GM18502 (cell line): ENCODE measurements around the gene CD300LG.
"Not testable (repeated sequence)": the region's sequence is repeated elsewhere in the genome, so short reads cannot be mapped to it uniquely, and the experiment has no call there.

Experiments used
- ATAC-seq: cut with Tn5 transposase; IDR thresholded peaks from one replicate; pipeline ENCODE4 v1.9.1; 2021; ENCODE audit warnings: mild to moderate bottlenecking; ENCODE audit not compliant: unreplicated experiment, poor library complexity

Gene CD300LG

DNA sequence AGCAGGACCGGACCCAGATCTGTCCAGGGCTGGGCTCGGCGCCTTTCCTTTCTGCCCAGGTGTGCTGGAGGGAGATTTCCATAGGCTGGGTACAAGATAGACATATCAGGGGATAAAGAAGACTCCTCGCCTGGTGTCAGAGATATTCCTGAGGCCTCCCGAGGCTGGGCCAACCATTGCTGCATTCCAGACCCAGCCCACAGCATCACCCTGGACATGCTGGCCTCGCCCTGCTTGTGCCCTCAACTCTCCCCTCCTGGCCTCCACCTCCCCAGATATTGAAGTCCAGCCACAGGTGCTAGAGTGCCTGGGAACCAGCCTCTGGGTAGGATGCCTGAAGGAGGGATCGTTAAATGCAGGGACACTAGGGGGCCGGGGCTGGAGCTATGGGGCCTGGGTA, 2.1 kb downstream of the CD300LG start:
- no peak for ATAC-seq

DNA sequence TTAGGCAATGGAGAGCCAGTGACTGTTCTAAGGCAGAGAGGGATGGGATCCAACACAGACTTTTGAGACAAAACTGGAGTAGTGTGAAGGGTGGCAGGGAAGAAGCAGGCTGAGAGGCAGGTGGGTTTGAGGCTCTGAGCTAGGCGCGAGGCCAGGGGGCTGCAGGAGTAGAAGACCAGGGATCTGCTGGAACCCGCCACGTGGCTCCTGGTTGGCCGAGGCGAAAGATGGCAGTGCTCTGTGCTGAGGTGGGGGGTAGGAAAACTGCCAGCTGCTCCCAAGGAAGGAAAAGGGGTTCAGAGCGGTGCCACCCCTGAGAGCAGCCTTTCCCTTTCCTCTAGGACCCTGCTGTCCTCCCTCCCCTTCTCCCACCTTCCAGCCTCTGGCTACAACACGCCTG, 5.6 kb downstream of the CD300LG start:
- no peak for ATAC-seq

DNA sequence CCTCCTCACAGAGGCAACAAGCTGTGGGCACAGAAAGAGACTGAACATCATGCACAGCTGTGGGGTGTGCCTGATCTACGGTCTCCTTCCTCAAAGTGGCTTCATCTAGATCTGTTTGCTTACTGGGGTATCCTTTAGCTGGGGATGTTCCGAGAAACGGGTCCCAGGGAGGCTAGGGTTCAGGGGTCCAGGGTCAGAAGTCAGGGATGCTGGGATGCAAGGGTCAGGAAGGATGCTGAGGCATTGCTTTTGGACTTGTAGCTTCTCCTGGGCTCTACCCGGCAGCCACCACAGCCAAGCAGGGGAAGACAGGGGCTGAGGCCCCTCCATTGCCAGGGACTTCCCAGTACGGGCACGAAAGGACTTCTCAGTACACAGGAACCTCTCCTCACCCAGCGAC, 6.6 kb downstream of the CD300LG start:
- ATAC-seq: no peak

DNA sequence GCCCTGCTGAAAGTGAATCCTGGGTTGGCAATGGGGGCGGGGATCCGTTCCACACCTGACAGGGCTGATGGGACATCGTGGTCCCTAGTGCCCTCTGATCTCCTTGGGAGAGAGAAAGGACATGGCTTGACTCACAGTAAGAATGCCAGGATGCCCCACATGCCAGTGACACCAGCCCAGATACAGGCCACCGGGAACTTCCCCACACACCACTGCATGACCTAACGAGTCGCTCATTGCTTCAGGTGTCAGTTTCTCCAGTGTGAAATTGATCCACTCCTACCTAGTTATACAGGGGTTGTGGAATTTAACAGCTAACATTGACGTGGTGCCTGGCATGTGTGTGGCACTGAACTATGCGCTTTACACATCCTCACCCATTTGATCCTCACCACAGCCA, 7.5 kb downstream of the CD300LG start:
- ATAC-seq: no peak

DNA sequence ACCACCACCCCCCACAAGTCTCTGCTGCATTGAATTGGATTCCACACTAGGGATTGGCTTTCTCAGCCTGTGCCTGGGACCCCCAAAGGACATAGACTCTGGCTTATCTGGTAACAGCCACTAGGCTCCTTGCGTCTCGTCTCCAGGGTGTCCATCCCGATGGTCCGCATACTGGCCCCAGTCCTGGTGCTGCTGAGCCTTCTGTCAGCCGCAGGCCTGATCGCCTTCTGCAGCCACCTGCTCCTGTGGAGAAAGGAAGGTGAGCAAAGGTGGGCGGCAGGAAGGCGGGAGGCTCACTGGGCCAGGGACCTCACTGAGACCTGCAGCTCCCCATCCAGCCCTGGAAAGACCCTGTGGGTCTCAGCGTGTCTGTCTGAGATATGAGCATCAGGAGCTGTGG, 8.1 kb downstream of the CD300LG start:
- ATAC-seq: no peak

DNA sequence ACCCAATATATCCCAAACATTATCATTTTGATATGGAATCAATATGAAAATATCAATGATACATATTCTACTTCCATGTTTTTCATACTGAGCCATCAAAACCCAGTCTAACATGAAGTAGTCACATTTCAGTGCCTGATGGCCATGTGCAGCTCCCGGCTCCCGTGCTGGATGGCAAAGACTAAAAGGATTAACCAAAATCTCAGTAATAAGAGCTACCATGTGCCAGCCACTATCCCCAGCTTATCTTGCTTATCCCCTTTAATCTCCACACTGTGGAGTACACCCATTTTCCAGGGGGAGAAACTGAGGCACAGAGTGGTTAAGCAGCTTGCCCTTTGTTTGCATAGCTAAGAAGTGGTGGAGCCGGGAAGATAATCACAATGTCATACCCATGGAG, 9.2 kb downstream of the CD300LG start:
- no peak for ATAC-seq

DNA sequence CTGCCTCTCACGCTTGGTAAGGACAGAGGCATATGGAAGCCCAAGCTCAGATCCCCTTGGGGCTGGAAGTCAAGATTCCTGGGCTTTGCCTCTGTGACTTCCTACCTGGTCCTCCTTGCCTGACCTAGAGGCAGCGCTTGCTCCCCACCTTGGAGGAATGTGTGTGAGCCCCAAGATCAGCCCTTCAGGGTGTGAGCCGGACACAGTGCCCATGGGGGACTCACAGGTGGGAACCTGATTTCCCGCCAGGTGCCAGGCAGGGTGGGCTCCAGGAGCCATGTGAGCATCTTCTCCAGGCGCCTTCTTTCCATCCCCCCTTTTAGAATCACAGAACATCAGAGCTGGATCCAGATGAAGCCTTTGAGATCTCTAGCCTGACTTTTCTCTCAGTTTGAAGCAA, 10.2 kb downstream of the CD300LG start:
- no peak for ATAC-seq

DNA sequence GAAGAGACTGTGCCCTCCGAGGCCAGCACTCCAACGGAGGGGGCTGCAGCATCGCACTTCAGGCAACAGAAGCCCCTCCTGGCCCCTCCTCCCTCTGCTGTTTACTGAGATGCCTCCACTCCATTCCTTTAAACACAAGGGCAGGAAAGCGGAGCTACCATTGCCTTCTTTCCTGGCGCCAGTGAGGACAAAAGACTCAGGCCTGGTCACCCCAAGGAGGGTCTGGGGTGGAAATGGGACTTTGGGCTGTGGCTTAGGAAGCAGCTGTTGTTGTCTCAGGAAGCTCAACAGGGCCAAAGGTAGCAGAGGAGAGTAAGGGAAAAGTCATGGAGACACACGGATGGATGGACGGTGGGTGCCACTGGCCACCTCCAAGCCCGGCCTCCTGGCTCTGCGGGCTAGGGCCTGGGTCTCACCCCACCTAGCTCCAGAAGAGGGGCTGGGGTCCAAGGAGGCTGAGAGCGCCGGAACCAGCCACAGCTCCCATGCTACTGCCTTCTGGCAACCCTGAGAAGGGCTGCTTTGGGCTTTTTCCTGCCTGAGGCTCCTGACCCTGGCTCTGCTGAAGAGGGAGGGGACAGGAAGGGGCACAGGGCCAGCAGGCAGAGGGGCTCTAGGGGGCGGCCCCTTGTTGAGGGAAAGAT, 11.1 kb downstream of the CD300LG start:
- no peak for ATAC-seq

DNA sequence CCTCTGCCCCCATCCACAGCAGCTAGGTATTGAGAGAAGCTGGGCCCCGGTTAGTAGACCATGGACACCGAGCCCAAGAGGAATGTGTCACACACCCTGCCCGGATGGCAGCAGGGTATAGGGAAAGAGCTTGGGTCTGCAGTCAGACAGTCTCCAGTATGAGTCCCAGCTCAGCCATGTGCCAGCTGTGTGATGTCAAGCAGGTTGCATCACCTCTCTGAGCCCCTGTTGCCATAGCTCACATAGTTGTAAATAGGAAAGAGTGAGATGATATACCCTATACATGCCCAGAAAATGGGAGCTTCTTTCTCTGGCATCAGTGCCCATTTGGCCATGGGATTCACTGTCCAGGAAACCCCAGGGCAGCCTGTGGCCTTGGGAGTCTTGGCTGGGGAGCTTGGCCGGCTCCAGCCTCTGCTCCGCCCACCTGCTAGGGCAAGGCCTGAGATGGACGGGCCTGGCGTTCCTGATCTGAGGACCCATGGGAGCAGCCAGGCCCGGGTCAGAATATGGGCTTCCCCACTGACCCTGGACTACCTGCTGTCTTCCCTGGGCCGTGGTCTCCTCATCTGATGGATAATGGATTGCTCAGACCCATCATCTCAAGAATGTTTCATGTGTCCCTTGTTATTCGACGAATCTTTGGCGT, 13.2 kb downstream of the CD300LG start:
- ATAC-seq: no peak

DNA sequence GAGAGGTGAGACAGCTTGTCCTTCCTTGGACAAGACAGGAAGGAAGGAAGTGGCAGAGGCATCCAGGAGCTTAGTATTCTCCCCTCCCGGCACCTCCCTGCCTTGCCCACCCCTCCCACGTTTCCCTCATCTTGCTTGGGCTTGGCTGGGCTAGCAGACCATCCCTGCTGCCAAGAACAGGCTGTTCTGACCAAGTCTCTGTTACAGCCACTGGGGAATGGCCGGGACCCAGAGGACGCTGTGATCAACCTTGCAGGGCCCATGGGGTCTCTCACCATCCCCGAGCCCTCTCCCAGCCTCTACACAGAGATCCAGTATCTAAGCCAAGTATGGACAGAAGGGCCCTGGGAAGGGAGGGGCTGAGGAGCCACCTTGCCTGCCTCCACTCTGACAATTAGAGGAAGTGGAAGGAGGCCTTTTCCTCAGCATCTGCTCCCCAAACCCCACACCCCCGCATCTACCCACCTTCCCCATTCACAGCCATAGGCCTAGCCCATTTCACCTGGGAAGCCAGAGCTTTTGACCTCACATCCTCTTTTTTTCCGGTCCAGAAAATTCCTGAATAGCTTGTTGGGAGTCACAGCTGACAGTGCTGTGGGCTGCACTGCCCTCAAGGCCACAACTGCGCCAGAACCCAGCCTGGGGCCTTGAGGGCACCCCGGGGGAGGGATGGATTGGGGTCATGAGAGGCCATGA, 14.1 kb downstream of the CD300LG start:
- ATAC-seq: no peak

DNA sequence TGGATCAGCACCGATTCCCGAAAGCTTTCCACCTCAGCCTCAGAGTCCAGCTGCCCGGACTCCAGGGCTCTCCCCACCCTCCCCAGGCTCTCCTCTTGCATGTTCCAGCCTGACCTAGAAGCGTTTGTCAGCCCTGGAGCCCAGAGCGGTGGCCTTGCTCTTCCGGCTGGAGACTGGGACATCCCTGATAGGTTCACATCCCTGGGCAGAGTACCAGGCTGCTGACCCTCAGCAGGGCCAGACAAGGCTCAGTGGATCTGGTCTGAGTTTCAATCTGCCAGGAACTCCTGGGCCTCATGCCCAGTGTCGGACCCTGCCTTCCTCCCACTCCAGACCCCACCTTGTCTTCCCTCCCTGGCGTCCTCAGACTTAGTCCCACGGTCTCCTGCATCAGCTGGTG, 15.0 kb downstream of the CD300LG start:
- no peak for ATAC-seq

DNA sequence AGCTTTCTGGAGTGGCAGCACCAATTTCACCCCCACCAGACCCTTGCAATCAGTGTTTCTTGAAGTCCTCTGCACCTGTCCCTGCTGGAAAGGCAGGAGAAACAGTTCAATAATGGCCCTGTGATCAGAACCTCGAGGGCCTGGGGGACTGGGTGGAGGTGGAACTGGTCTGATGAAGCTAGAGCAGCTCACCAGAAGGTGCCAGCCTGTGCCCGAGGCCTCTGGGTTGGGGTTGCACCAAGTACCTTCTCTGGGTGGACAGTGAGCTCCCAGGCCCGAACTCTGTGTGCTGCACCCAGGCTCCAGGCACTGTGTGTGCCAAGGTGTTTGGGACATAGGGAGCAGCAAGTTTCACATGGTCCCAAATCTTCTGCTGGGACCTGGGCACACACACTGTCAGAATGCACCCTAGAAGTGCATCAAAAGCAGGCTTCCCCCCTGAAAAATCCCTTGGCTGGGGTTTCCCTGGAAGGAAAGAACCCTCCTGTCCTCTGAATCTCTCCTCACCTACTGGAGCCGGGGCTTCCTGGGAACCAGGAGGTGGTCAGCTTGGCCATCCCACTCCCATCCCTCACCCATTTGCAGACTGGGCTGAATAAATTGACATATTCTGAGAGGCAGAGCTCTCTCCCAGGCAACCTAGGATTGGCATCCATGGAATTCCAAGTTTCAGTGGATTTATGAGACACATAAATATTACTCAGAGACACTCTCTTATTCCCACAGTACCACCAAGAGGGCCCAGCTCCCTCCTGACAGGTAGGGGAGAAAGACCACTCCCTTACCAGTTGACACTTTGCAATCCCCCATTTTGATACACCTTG, 17.4 kb downstream of the CD300LG start:
- ATAC-seq: no peak

DNA sequence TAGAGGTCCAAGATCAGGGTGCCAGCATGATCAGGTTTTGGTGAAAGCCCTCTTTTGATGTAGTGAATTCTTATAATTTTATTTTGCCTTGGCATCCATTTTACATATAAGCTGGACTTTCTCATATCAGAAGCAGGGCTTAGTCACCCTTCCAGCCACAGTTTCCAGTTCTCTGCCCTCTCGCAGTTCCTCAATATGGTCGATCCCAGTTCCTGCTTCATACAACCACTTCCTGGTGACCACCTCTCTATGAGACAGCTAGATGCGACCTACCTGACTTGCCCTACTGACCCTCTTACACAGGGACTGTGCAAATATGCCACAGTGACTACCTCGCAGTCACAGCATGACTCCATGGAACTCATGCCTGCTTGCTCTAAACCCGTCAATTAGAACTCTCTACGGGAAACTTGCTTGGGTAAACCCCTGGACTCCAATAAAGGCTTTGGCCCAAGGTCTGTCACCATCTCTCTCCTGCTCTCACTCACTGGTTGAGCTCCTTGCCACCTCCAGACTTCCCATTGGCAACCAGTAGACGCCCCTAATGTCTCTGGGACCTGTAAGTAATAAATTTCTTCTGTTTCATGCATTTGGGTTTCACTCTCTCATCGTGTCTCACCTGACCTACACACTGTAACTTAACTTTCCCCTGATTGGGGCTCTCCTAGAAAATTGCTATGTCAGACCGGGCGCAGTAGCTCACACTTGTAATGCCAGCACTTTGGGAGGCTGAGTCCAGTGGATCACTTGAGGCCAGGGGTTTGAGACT, 21.4 kb downstream of the CD300LG start:
- ATAC-seq: no peak

DNA sequence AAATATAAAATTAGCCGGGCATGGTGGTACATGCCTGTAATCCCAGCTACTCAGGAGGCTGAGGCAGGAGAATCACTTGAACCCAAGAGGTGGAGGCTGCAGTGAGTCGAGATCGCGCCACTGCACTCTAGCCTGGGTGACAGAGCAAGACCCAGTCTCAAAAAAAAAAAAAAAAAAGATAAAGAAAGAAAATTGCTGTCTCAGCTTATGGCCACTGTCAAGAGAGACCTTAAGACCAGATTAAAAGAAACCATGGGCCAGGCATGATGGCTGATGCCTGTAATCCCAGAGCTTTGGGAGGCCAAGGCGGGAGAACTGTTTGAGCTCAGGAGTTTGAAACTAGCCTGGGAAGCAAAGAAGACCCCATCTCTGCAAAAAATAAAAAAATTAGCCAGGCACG, 22.1 kb downstream of the CD300LG start:
- ATAC-seq: not testable (repeated sequence)

DNA sequence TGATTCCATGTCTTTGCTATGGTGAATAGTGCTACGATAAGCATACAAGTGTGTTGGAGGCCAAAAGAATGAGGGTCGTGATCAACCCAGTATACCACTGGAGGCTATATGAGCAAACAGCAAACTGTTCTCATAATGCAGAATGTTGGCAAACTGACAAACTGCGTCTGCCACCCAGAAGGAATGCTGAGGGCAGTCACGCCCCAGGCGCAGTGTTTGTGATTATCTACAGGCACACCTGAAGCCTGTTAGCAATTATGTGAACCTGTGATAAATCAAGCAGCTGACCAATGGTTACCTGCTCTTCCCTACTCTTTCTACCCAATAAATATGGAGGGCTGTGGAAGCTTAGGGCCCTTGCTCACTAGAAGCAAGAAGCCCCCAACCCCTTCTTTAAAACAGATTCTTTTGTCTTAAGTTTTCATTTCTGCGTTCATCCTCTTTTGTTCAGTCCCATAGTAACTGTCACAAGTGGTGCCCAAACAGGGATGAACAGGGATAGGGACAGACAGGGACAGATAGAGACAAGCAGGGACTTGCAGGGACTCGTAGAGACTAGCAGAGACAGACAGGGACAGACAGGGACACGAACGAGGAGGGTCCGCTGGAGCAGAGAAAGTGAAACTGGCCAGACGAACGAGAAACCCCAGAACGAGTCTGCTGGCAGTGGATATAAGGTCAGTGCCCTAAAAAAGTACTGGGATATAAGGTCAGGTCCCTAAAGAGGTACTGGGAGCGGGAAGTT, 25.1 kb downstream of the CD300LG start:
- ATAC-seq: no peak

DNA sequence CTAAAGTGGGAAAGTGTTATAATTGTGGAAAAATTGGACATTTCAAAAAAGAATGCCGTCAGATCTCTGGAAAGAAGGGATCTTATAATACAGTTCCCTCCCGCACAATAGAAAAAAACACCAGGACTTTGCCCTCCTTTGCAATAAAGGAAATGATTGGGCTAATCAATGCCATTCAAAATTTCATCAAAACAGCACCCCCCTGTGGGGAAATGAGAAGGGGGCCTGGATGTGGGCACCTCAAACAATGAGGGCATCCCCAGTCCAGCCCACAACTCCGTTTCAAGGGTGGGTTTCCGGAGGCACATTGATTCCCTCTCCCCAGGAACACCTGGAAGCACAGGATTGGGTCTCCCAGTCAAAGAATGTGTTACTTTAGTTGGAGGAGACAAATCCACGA, 26.1 kb downstream of the CD300LG start:
- ATAC-seq: no peak

DNA sequence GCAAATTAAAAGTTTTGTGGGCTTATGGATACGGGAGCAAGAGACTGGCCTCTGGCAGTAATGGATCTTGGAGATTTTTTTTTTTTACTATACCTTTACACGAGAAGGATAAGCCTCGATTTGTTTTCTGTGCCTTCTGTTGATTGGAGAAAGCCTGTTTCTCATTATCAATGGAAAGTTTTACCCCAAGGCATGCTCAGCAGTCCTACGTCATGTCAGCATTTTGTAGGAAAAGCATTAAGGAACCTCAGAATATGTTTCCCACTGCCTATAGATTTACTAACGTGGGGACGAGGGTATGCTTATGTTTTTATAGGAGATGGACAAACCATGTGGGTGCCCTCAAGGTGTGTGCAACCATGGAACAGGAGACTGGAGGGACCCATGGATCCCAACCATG, 26.8 kb downstream of the CD300LG start:
- ATAC-seq: no peak

DNA sequence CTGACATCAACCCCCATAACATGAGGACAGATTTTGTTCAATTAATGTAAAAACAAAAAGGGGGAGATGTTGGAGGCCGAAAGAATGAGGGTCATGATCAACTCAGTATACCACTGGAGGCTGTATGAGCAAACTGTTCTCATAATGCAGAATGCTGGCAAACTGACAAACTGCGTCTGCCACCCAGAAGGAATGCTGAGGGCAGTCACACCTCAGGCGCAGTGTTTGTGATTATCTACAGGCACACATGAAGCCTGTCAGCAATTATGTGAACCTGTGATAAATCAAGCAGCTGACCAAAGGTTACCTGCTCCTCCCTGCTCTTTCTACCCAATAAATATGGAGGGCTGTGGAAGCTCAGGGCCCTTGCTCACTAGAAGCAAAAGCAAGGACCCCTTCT, 27.3 kb downstream of the CD300LG start:
- ATAC-seq: no peak

DNA sequence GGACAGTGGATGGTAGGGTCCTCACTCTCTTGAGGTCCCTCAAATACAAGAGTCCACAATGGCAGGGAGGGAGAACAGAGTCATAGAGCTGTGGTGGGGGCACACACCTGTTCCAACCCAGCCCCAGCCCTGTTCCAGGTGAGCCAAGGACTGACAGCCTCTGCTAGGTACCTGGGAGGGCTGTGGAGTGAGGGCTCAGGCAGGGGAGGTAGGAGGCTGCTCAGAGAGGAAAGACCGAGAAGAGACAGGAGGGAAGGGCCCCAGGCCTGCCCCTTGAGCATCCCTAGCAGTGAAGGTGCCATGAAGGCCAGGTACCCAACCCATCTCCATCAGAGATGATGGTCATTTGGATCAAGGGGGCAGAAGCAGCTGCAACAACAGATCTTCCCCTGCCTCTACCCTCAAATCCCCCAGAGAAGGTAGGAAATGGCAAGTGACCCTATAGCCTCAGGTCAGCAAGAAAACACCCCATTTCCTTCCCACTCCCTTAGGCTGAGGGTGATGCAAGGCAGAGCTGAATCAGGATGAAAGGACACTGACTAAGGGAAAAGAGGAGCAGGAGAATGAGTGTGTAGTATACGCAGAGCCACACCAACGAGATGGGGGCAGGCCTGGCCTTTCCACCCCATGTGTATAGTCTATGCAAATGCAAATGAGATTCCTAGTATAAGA, 28.6 kb downstream of the CD300LG start:
- ATAC-seq: no peak
